H1 (cell line): ENCODE results near the gene APOO.
"Not testable (repeated sequence)": the region's sequence is repeated elsewhere in the genome, so short reads cannot be mapped to it uniquely, and the experiment has no call there.

Source experiments
- CEBPB ChIP-seq: IDR thresholded peaks from 2 replicates; pipeline ENCODE4 v1.6.1; 2012; ENCODE audit warnings: low read depth, low read length
- POLR2AphosphoS5 ChIP-seq: IDR thresholded peaks from 2 replicates; pipeline ENCODE4 v1.6.1; 2011; ENCODE audit warnings: low read depth, low read length
- SIN3A ChIP-seq, 2 experiments: IDR thresholded peaks in 1 of 2; conservative IDR thresholded peaks in 1 of 2; 2 replicates each; pipeline ENCODE4 v1.6.1; 2011 to 2012; ENCODE audit warnings: low read length in 2 of 2, improper control_type of control experiment in 1 of 2, low read depth in 1 of 2, mild to moderate bottlenecking in 1 of 2
- SP1 ChIP-seq: IDR thresholded peaks from 2 replicates; pipeline ENCODE4 v1.6.1; 2011; ENCODE audit warnings: low read depth, low read length

GRCh38 chrX:23896539-23896938 lies 11.2 kb downstream of the APOO start:
- not testable (repeated sequence) for TF ChIP-seq POLR2AphosphoS5; SIN3A (conservative IDR thresholded peaks at IDR 0.05 in 1 of 2, IDR thresholded peaks at IDR 0.05 in 1 of 2; ENCODE audit: low read depth in 1 of 2, low read length in 2 of 2); SP1; CEBPB
